Keratinocyte (primary cell): ENCODE results near the gene CAMP. TPM values are rescaled to one million over a fixed set of nuclear protein-coding genes. Genes with fewer than 3 reads are reported as not detected.

Experiments used
- DNase-seq: peaks from one replicate; pipeline ENCODE4 v3.0.0-alpha.2; 2011; ENCODE audit warnings: low read depth, missing footprints, low spot score
- FAIRE-seq: peaks from 2 replicates; lab custom pipeline; 2011; peaks lifted over from hg19 to GRCh38; lab: Jason Lieb, UNC
- H2AFZ ChIP-seq: 2 replicates; pipeline ENCODE4 v1.6.0; 2012; ENCODE audit warnings: low read length, control low read depth, inconsistent platforms; ENCODE audit not compliant: control insufficient read depth
- H3K27ac ChIP-seq: 2 replicates; pipeline ENCODE4 v1.5.1; 2011; ENCODE audit warnings: low read length; ENCODE audit not compliant: control insufficient read depth, insufficient read depth
- H3K27me3 ChIP-seq: 3 replicates; pipeline ENCODE4 v1.6.0; 2011; ENCODE audit warnings: low read length; ENCODE audit not compliant: control insufficient read depth, insufficient read depth; ENCODE audit errors: extremely low read depth
- H3K36me3 ChIP-seq, 2 experiments: 2 replicates in 1 of 2; 3 replicates in 1 of 2; pipeline ENCODE4 v1.5.1; 2011; ENCODE audit warnings: low read length in 2 of 2, mild to moderate bottlenecking in 1 of 2; ENCODE audit not compliant: control insufficient read depth in 2 of 2, insufficient read depth in 2 of 2; ENCODE audit errors: extremely low read depth in 1 of 2
- H3K4me1 ChIP-seq: 3 replicates; pipeline ENCODE4 v1.5.1; 2011; ENCODE audit warnings: low read length; ENCODE audit not compliant: control insufficient read depth, insufficient read depth; ENCODE audit errors: extremely low read depth
- H3K4me2 ChIP-seq: 3 replicates; pipeline ENCODE4 v1.6.0; 2011; ENCODE audit warnings: low read depth, low read length; ENCODE audit not compliant: control insufficient read depth, insufficient read depth; ENCODE audit errors: extremely low read depth
- H3K4me3 ChIP-seq, 3 experiments: fragments of 200-600 bp in 1 of 3; sonication (generic) in 1 of 3; 2 replicates in 2 of 3; 3 replicates in 1 of 3; pipeline ENCODE4 v1.5.1; 2011 to 2016; ENCODE audit warnings: low read length in 3 of 3, mild to moderate bottlenecking in 3 of 3, control low read depth in 2 of 3, inconsistent platforms in 1 of 3, low read depth in 1 of 3, mixed read lengths in 1 of 3, mixed run types in 1 of 3, moderate library complexity in 1 of 3; ENCODE audit not compliant: control insufficient read depth in 2 of 3, insufficient read depth in 2 of 3; ENCODE audit errors: extremely low read depth in 1 of 3
- H3K79me2 ChIP-seq: 2 replicates; pipeline ENCODE4 v1.6.0; 2012; ENCODE audit warnings: low read length; ENCODE audit not compliant: control insufficient read depth, insufficient read depth
- H3K9ac ChIP-seq: 3 replicates; pipeline ENCODE4 v1.6.0; 2011; ENCODE audit warnings: low read length; ENCODE audit not compliant: control insufficient read depth, insufficient read depth; ENCODE audit errors: extremely low read depth
- H3K9me1 ChIP-seq: 3 replicates; pipeline ENCODE4 v1.6.0; 2011; ENCODE audit warnings: low read length; ENCODE audit not compliant: control insufficient read depth, insufficient read depth; ENCODE audit errors: extremely low read depth
- H3K9me3 ChIP-seq: 2 replicates; pipeline ENCODE4 v1.5.1; 2012; ENCODE audit warnings: low read depth, low read length; ENCODE audit not compliant: control insufficient read depth
- H4K20me1 ChIP-seq: 3 replicates; pipeline ENCODE4 v1.6.0; 2011; ENCODE audit warnings: low read length; ENCODE audit not compliant: control insufficient read depth, insufficient read depth; ENCODE audit errors: extremely low read depth
- CTCF ChIP-seq, 3 experiments: IDR thresholded peaks in 1 of 3; conservative IDR thresholded peaks in 1 of 3; optimal IDR thresholded peaks in 1 of 3; 2 replicates in 2 of 3; 3 replicates in 1 of 3; pipeline versions ENCODE3 to v1.5.1; 2011; ENCODE audit warnings: low read length in 3 of 3, mild to moderate bottlenecking in 3 of 3, moderate library complexity in 2 of 3, control low read depth in 1 of 3, inconsistent platforms in 1 of 3; ENCODE audit not compliant: insufficient read depth in 2 of 3; ENCODE audit errors: extremely low read depth in 1 of 3
- EZH2 ChIP-seq: IDR thresholded peaks from one replicate; pipeline ENCODE4 v1.6.1; 2012; ENCODE audit warnings: inconsistent platforms, mild to moderate bottlenecking, low read length, moderate library complexity
- dilution Hi-C: fragments of 300-500 bp; cut with MboI; formaldehyde crosslinking; loops from one replicate; pipeline ENCODE4 v1.7.0; 2020; ENCODE audit warnings: low sequenced_read_pairs; ENCODE audit not compliant: extremely low pct_ligation_motif_present
- polyA plus RNA-seq, 5 experiments: library from polyadenylated mRNA; depleted of rRNA in 3 of 5; stranded (reverse) in 3 of 5; stranded (forward) in 1 of 5; unstranded in 1 of 5; fragments of >200 nt; gene quantifications; 1 replicate in 1 of 5; 2 replicates in 3 of 5; 3 replicates in 1 of 5; pipeline versions ENCODE4 v1.2.1 to v1.2.3, GENCODE V29; 2011 to 2012; ENCODE audit warnings: missing spikeins in 2 of 5, low read depth in 1 of 5, low replicate concordance in 1 of 5

The CAMP gene
- polyA plus RNA-seq, 1 donor (not counting 4 experiments of a cell fraction or from before 2014, with no cell fraction given) = 0.66 TPM

DNA sequence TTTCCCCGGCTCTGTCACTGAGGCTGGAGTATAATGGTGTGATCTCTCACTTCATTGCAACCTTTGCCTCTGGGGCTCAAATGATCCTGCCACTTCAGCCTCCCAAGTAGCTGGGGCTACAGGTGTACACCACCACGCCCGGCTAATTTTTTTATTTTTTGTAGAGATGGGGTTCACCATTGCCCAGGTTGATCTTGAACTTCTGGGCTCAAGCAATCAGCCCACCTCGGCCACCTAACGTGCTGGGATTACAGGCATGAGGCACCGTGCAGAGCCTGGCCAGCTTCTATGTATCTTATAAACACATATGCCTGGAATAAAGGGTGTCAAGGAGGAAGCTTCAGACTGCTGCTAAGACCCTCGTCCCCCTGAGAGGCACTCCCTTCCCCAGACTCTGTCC, 21.8 kb downstream of the CAMP start:
- Histone ChIP-seq H2AFZ (no peak overlapping the region), H3K9me1 (no peaks in the 10 kb centered on the region), H3K4me3 (no peak overlapping the region), H3K9me3 (no peaks in the 10 kb centered on the region), H3K4me2 (no peak overlapping the region), H3K27ac (no peak overlapping the region), H3K27me3 (no peaks in the 10 kb centered on the region), H3K79me2 (peaks cover 42% of the 10 kb centered on the region), H3K36me3 (peaks cover 0 to 10% of the 10 kb centered on the region in 2 experiments), H3K9ac (no peak overlapping the region), H4K20me1 (no peaks in the 10 kb centered on the region), H3K4me1 (peaks cover 29% of the 10 kb centered on the region)
- FAIRE-seq (no peak), DNase-seq (no peak)
- TF ChIP-seq EZH2 = no peak
- TF ChIP-seq CTCF (optimal IDR thresholded peaks at IDR 0.05 in 1 of 3, IDR thresholded peaks at IDR 0.05 in 1 of 3, conservative IDR thresholded peaks at IDR 0.05 in 1 of 3; ENCODE audit: extremely low read depth in 1 of 3, insufficient read depth in 2 of 3, low read length in 3 of 3) = no peak
- dilution Hi-C loops = no loop called here

DNA sequence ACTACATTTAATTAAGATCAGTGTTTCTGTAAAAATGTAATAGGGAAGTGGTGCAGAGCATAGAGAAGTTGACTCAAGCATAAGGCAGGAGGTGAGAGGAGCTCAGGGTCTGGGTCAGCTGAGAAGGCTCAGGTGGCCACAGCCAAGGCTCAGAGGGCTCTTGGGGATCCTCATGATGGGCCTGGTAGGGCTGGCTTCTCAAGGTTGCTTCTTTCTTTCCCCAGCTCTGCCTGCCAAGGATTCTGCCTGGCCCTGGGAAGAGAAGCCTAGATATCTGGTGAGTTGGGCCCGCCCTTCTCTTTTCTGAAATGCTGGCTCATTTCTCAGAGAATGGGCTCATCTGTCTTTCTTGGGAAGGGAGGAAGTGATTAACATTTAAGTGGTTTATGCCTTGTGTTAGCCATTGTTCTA, 24.1 kb downstream of the CAMP start:
- dilution Hi-C loops = no loop called here
- H3K4me3 ChIP-seq = no peak overlapping the region
- no peaks in the 10 kb centered on the region for H4K20me1 ChIP-seq
- peak overlapping the region; percentile 68 for H2AFZ ChIP-seq
- peak overlapping the region; percentile 43 for H3K9ac ChIP-seq
- H3K4me1 ChIP-seq = peaks cover 23% of the 10 kb centered on the region
- peak overlapping the region; percentile 79 for H3K27ac ChIP-seq
- H3K9me1 ChIP-seq = no peaks in the 10 kb centered on the region
- peaks cover 40% of the 10 kb centered on the region for H3K79me2 ChIP-seq
- TF ChIP-seq CTCF (optimal IDR thresholded peaks at IDR 0.05 in 1 of 3, IDR thresholded peaks at IDR 0.05 in 1 of 3, conservative IDR thresholded peaks at IDR 0.05 in 1 of 3; ENCODE audit: extremely low read depth in 1 of 3, insufficient read depth in 2 of 3, low read length in 3 of 3) (no peak), EZH2 (no peak)
- H3K9me3 ChIP-seq = no peaks in the 10 kb centered on the region
- DNase-seq (no peak), FAIRE-seq (peak; percentile 55)
- peak overlapping the region; percentile 55 for H3K4me2 ChIP-seq
- H3K36me3 ChIP-seq = peaks cover 3 to 15% of the 10 kb centered on the region in 2 experiments
- no peaks in the 10 kb centered on the region for H3K27me3 ChIP-seq
